ENCODE data around the gene MYH11.

DNA sequence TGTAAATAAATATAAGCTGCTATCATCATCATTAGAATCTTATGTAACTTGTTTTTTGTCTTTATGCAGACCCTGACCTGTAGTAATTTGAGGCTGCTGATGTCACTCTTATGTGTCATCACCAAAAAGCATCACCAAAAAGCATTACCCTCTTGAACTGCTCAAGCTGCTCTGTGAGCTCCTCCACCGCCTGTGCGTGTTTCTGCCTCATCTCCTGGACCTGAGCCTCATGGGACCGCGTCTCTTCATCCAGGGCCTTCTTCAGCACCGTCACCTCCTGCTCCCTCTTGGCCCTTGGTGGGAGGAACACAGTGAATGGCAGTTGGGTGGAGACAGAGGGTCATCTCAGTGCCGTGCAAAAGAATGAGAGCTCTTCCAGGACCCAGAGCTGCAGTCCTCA lies 124.4 kb downstream of the MYH11 start:
- no peak for TF ChIP-seq POLR2AphosphoS5 (IDR thresholded peaks at IDR 0.05; ENCODE audit: low read depth, low read length)
- TF ChIP-seq TAF1 (IDR thresholded peaks at IDR 0.05; ENCODE audit: low read depth, low read length): no peak

All from GM12891 (cell line).